Activated T-cell treated with anti-CD3 and anti-CD28 coated beads, Interleukin-2, amount 50 U/mL, for 48 hours (primary cell): ENCODE data around the gene RCBTB1.

Experiments
- DNase-seq, 2 experiments: peaks; one replicate each; pipeline ENCODE4 v3.0.0-alpha.2; 2020

Gene RCBTB1

GRCh38 chr13:49553888-49554287, 31.5 kb downstream of the RCBTB1 start:
- DNase-seq, result no peak

GRCh38 chr13:49550942-49551644, 34.3 kb downstream of the RCBTB1 start:
- DNase-seq, result no peak

GRCh38 chr13:49549289-49549688, 36.1 kb downstream of the RCBTB1 start:
- DNase-seq, result no peak

- no peak for DNase-seq
Observed at GRCh38 chr13:49546561-49546960, 38.8 kb downstream of the RCBTB1 start.

GRCh38 chr13:49545661-49546060, 39.7 kb downstream of the RCBTB1 start:
- DNase-seq, result no peak

- no peak for DNase-seq
Observed at GRCh38 chr13:49543656-49544055, 41.7 kb downstream of the RCBTB1 start.

GRCh38 chr13:49540552-49540951, 44.8 kb downstream of the RCBTB1 start:
- DNase-seq, result no peak

GRCh38 chr13:49539746-49540145, 45.6 kb downstream of the RCBTB1 start:
- DNase-seq, result no peak

GRCh38 chr13:49539313-49539712, 46.0 kb downstream of the RCBTB1 start:
- DNase-seq, result no peak

- no peak for DNase-seq
Observed at GRCh38 chr13:49538404-49538803, 47.0 kb downstream of the RCBTB1 start.

- no peak for DNase-seq
Observed at GRCh38 chr13:49536144-49536873, 49.0 kb downstream of the RCBTB1 start.

GRCh38 chr13:49533591-49534269, 51.6 kb downstream of the RCBTB1 start:
- no peak for DNase-seq

- DNase-seq, result no peak
Observed at GRCh38 chr13:49533011-49533410, 52.3 kb downstream of the RCBTB1 start.

- no peak for DNase-seq
Observed at GRCh38 chr13:49532593-49532992, 52.8 kb downstream of the RCBTB1 start.

GRCh38 chr13:49530457-49530856, 54.9 kb downstream of the RCBTB1 start:
- DNase-seq, result no peak

GRCh38 chr13:49528161-49528560, 57.2 kb downstream of the RCBTB1 start:
- DNase-seq, result no peak

GRCh38 chr13:49527123-49527522, 58.2 kb downstream of the RCBTB1 start:
- no peak for DNase-seq

- no peak for DNase-seq
Observed at GRCh38 chr13:49524740-49525501, 60.4 kb downstream of the RCBTB1 start.

GRCh38 chr13:49521224-49521623, 64.1 kb downstream of the RCBTB1 start:
- no peak for DNase-seq

- no peak for DNase-seq
Observed at GRCh38 chr13:49517461-49517860, 67.9 kb downstream of the RCBTB1 start.

- DNase-seq, result no peak
Observed at GRCh38 chr13:49516467-49516866, 68.9 kb downstream of the RCBTB1 start.

GRCh38 chr13:49512578-49512977, 72.8 kb downstream of the RCBTB1 start:
- DNase-seq, result no peak

GRCh38 chr13:49503951-49504350, 81.4 kb downstream of the RCBTB1 start:
- DNase-seq, result no peak
